T-cell (primary cell): ENCODE results near the gene CLEC17A. TPM values are rescaled to one million over a fixed set of nuclear protein-coding genes. Genes with fewer than 3 reads are reported as not detected.
A peak's percentile ranks its signal among the peaks of the same experiment; 100 is the strongest.
"Not testable (repeated sequence)": the region's sequence is repeated elsewhere in the genome, so short reads cannot be mapped to it uniquely, and the experiment has no call there.

Source experiments
- ATAC-seq, 4 experiments: fragments of 200-7000 bp in 3 of 4; fragments of 150-1000 bp in 1 of 4; cut with Tn5 transposase; replicated peaks in 1 of 4; 1 replicate in 3 of 4; 2 replicates in 1 of 4; pipeline ENCODE4 v1.10.0; 2021; ENCODE audit warnings: moderate library complexity in 3 of 4, mild to moderate bottlenecking in 2 of 4, moderate number of reproducible peaks in 1 of 4
- CTCF ChIA-PET, 2 donors: fragments of 300-600 bp; sonication (Branson Sonifier 250); formaldehyde crosslinking; loops; one replicate each; lab custom pipeline; 2022; ENCODE audit warnings: antibody characterized with exemption in 2 of 2; lab: Charles Lee
- POLR2A ChIA-PET, 2 donors: fragments of 300-600 bp; sonication (Branson Sonifier 250); formaldehyde crosslinking; loops; one replicate each; lab custom pipeline; 2022; ENCODE audit warnings: antibody characterized with exemption in 2 of 2; lab: Charles Lee
- DNase-seq, 35 experiments: peaks; one replicate each; pipeline versions ENCODE4 v3.0.0 to v3.0.0-alpha.2; 2013 to 2023
- H3K27ac ChIP-seq: one replicate; pipeline ENCODE4 v1.5.1; 2013; ENCODE audit warnings: low read length
- H3K27me3 ChIP-seq, 2 experiments: replicated peaks in 1 of 2; 1 replicate in 1 of 2; 2 replicates in 1 of 2; pipeline versions ENCODE4 v1.6.1 to v1.7.0; 2013; ENCODE audit warnings: low read length in 1 of 2, mixed read lengths in 1 of 2; ENCODE audit not compliant: control insufficient read depth in 2 of 2, insufficient read depth in 2 of 2; ENCODE audit errors: extremely low read depth in 1 of 2
- H3K36me3 ChIP-seq, 2 donors: 1 replicate in 1 of 2; 2 replicates in 1 of 2; pipeline versions ENCODE4 v1.6.1 to v1.7.0; 2013; ENCODE audit warnings: low read length in 1 of 2; ENCODE audit not compliant: control insufficient read depth in 2 of 2, insufficient read depth in 1 of 2; ENCODE audit errors: extremely low read depth in 1 of 2
- H3K4me1 ChIP-seq, 2 experiments: 1 replicate in 1 of 2; 2 replicates in 1 of 2; pipeline versions ENCODE4 v1.6.1 to v1.7.0; 2013; ENCODE audit warnings: low read length in 2 of 2, mixed read lengths in 1 of 2; ENCODE audit not compliant: insufficient read depth in 2 of 2, control insufficient read depth in 1 of 2; ENCODE audit errors: extremely low read depth in 1 of 2
- H3K4me3 ChIP-seq, 2 donors: 1 replicate in 1 of 2; 2 replicates in 1 of 2; pipeline versions ENCODE4 v1.5.1 to v1.7.0; 2013; ENCODE audit warnings: mild to moderate bottlenecking in 2 of 2, low read length in 1 of 2, moderate library complexity in 1 of 2; ENCODE audit not compliant: control insufficient read depth in 1 of 2; ENCODE audit errors: extremely low read depth in 1 of 2
- H3K9me3 ChIP-seq: 2 replicates; pipeline ENCODE4 v1.7.0; 2013
- H3K27ac Mint-ChIP-seq, 2 donors: one replicate each; pipeline ENCODE4 v1.8.0; 2020 to 2021; ENCODE audit warnings: mild to moderate bottlenecking in 2 of 2, mixed read lengths in 2 of 2
- H3K27me3 Mint-ChIP-seq, 2 donors: one replicate each; pipeline ENCODE4 v1.8.0; 2021 to 2022; ENCODE audit warnings: mixed read lengths in 2 of 2
- H3K36me3 Mint-ChIP-seq: one replicate; pipeline ENCODE4 v1.8.0; 2021; ENCODE audit warnings: mixed read lengths
- H3K4me1 Mint-ChIP-seq, 3 donors: one replicate each; pipeline ENCODE4 v1.8.0; 2020 to 2022; ENCODE audit warnings: mixed read lengths in 3 of 3, mild to moderate bottlenecking in 1 of 3
- H3K4me3 Mint-ChIP-seq, 3 donors: one replicate each; pipeline ENCODE4 v1.8.0; 2020 to 2022; ENCODE audit warnings: mild to moderate bottlenecking in 3 of 3, mixed read lengths in 3 of 3, moderate library complexity in 3 of 3
- H3K9me3 Mint-ChIP-seq, 3 donors: one replicate each; pipeline ENCODE4 v1.8.0; 2020 to 2022; ENCODE audit warnings: mixed read lengths in 3 of 3
- WGBS: methylation state at CpG from one replicate; pipeline ENCODE4 v1.1.5; 2013; ENCODE audit warnings: missing lambda C conversion rate; ENCODE audit not compliant: insufficient coverage; 5-methylcytosine and 5-hydroxymethylcytosine counted together
- total RNA-seq, 35 experiments: library from RNA in 6 of 35; stranded (reverse) in 6 of 35; fragments of 120-200 nt in 1 of 35; gene quantifications; one replicate each; pipeline versions ENCODE4 v1.2.1 to v1.2.4 and lab custom pipeline; 2013 to 2026

Gene CLEC17A
- total RNA-seq, 5 donors from 2014 or later (not counting 1 experiment from before 2014, with no cell fraction given) = 0.40 to 5.2 (median 1.1) TPM

GRCh38 chr19:14614099-14614412 is 31.2 kb downstream of the CLEC17A start:
- peaks cover 3 to 6% of the 10 kb centered on the region in 2 donors for H3K27me3 Mint-ChIP-seq
- H3K36me3 Mint-ChIP-seq = no peaks in the 10 kb centered on the region
- H3K27ac Mint-ChIP-seq = no peak overlapping the region
- ChIA-PET POLR2A (interaction anchor here in 1 of 2 donors (0.7 kb wide), 1 partner anchor 78 kb away, joined by 4 read pairs; no protein-coding TSS in a partner anchor), CTCF (interaction anchor here in 1 of 2 donors (0.8 kb wide), 1 partner anchor 9 kb away, joined by 3 read pairs; no protein-coding TSS in a partner anchor)
- H3K4me3 Mint-ChIP-seq = no peak overlapping the region
- H3K4me1 ChIP-seq = no peaks in the 10 kb centered on the region
- ATAC-seq (peak in 1 of 4 experiments; percentile 38), DNase-seq (peak in 10 of 35 experiments; percentile 1 to 42 (median 6))
- no peaks in the 10 kb centered on the region for H3K9me3 ChIP-seq
- no CpG with 5 or more reads among the region's 4 CpGs for WGBS
- peaks cover 0 to 4% (median 4%) of the 10 kb centered on the region in 3 donors for H3K4me1 Mint-ChIP-seq
- H3K9me3 Mint-ChIP-seq = peaks cover 0 to 3% (median 3%) of the 10 kb centered on the region in 3 donors
- peaks cover 0 to 7% of the 10 kb centered on the region in 2 experiments for H3K27me3 ChIP-seq
- H3K4me3 ChIP-seq = no peak overlapping the region
- H3K27ac ChIP-seq = no peak overlapping the region
- H3K36me3 ChIP-seq = no peaks in the 10 kb centered on the region

- ChIA-PET POLR2A (interaction anchor here in 1 of 2 donors (0.5 to 0.7 kb wide), 2 partner anchors 8 to 1370 kb away, joined by 4 to 10 read pairs; no protein-coding TSS in a partner anchor), CTCF (no interaction called here)
- Histone ChIP-seq H3K27ac (no peak overlapping the region), H3K9me3 (peaks cover 3% of the 10 kb centered on the region), H3K27me3 (peaks cover 0 to 3% of the 10 kb centered on the region in 2 experiments), H3K36me3 (no peaks in the 10 kb centered on the region), H3K4me1 (no peaks in the 10 kb centered on the region), H3K4me3 (no peak overlapping the region)
- Mint-ChIP-seq H3K27me3 (peaks cover 3 to 9% of the 10 kb centered on the region in 2 donors), H3K4me1 (peaks cover 0 to 4% (median 4%) of the 10 kb centered on the region in 3 donors), H3K9me3 (peaks cover 0 to 14% (median 13%) of the 10 kb centered on the region in 3 donors), H3K4me3 (no peak overlapping the region), H3K36me3 (peaks cover 3% of the 10 kb centered on the region), H3K27ac (no peak overlapping the region)
- no peak for ATAC-seq
- WGBS = 93% methylated on average over 5 of the region's 8 CpGs
- DNase-seq = no peak
Observed at GRCh38 chr19:14615623-14616022, 32.7 kb downstream of the CLEC17A start.

GRCh38 chr19:14616407-14616806 is 33.5 kb downstream of the CLEC17A start:
- WGBS = 100% methylated on average over 3 of the region's 3 CpGs
- ChIA-PET POLR2A (interaction anchor here in 1 of 2 donors (0.6 kb wide), 1 partner anchor 127 kb away, joined by 4 read pairs; no protein-coding TSS in a partner anchor), CTCF (no interaction called here)
- peaks cover 3 to 9% of the 10 kb centered on the region in 2 donors for H3K27me3 Mint-ChIP-seq
- H3K27ac ChIP-seq = no peak overlapping the region
- H3K9me3 Mint-ChIP-seq = peaks cover 0 to 14% (median 13%) of the 10 kb centered on the region in 3 donors
- ATAC-seq (no peak), DNase-seq (no peak)
- no peaks in the 10 kb centered on the region for H3K36me3 ChIP-seq
- H3K36me3 Mint-ChIP-seq = peaks cover 3% of the 10 kb centered on the region
- H3K27ac Mint-ChIP-seq = no peak overlapping the region
- H3K4me1 ChIP-seq = no peaks in the 10 kb centered on the region
- no peak overlapping the region for H3K4me3 ChIP-seq
- peaks cover 3% of the 10 kb centered on the region for H3K9me3 ChIP-seq
- H3K4me1 Mint-ChIP-seq = peaks cover 0 to 4% (median 4%) of the 10 kb centered on the region in 3 donors
- peaks cover 0 to 3% of the 10 kb centered on the region in 2 experiments for H3K27me3 ChIP-seq
- no peak overlapping the region for H3K4me3 Mint-ChIP-seq

- H3K4me1 ChIP-seq = no peaks in the 10 kb centered on the region
- H3K4me3 ChIP-seq = no peak overlapping the region
- Mint-ChIP-seq H3K4me3 (no peak overlapping the region), H3K27me3 (peaks cover 6 to 14% of the 10 kb centered on the region in 2 donors), H3K9me3 (peaks cover 0 to 14% (median 13%) of the 10 kb centered on the region in 3 donors), H3K4me1 (no peaks in the 10 kb centered on the region), H3K27ac (no peak overlapping the region), H3K36me3 (peaks cover 3% of the 10 kb centered on the region)
- H3K27me3 ChIP-seq = peaks cover 0 to 3% of the 10 kb centered on the region in 2 experiments
- POLR2A ChIA-PET = no interaction called here
- no peak overlapping the region for H3K27ac ChIP-seq
- H3K36me3 ChIP-seq = no peaks in the 10 kb centered on the region
- no peak for DNase-seq
- CTCF ChIA-PET = no interaction called here
- no peak for ATAC-seq
- peaks cover 3% of the 10 kb centered on the region for H3K9me3 ChIP-seq
Observed at GRCh38 chr19:14619404-14619803, 36.5 kb downstream of the CLEC17A start.

- CTCF ChIA-PET, H3K36me3 Mint-ChIP-seq, DNase-seq, H3K27ac ChIP-seq, H3K4me1 ChIP-seq, ATAC-seq, H3K9me3 ChIP-seq, H3K4me1 Mint-ChIP-seq, H3K36me3 ChIP-seq, H3K4me3 ChIP-seq, H3K27ac Mint-ChIP-seq, H3K4me3 Mint-ChIP-seq, H3K27me3 Mint-ChIP-seq, H3K27me3 ChIP-seq: not testable (repeated sequence)
- 100% methylated on average over 2 of the region's 6 CpGs for WGBS
- peaks cover 4 to 10% (median 9%) of the 10 kb centered on the region in 3 donors for H3K9me3 Mint-ChIP-seq
- POLR2A ChIA-PET = interaction anchor here in 1 of 2 donors (0.6 kb wide), 1 partner anchor 140 kb away, joined by 3 read pairs; no protein-coding TSS in a partner anchor
Observed at GRCh38 chr19:14624491-14624890, 41.6 kb downstream of the CLEC17A start.

GRCh38 chr19:14629557-14629956 is 46.7 kb downstream of the CLEC17A start:
- Mint-ChIP-seq H3K27ac (no peak overlapping the region), H3K4me3 (no peak overlapping the region), H3K4me1 (no peaks in the 10 kb centered on the region), H3K27me3 (no peaks in the 10 kb centered on the region), H3K9me3 (peaks cover 4 to 7% (median 5%) of the 10 kb centered on the region in 3 donors), H3K36me3 (no peaks in the 10 kb centered on the region)
- Histone ChIP-seq H3K36me3 (no peaks in the 10 kb centered on the region), H3K4me1 (no peaks in the 10 kb centered on the region), H3K9me3 (no peaks in the 10 kb centered on the region), H3K27ac (no peak overlapping the region), H3K4me3 (no peak overlapping the region), H3K27me3 (peaks cover 0 to 5% of the 10 kb centered on the region in 2 experiments)
- no CpG with 5 or more reads among the region's 1 CpG for WGBS
- ATAC-seq (no peak), DNase-seq (no peak)
- POLR2A ChIA-PET = no interaction called here
- CTCF ChIA-PET = interaction anchor here in 1 of 2 donors (0.5 to 0.7 kb wide), 2 partner anchors 68 to 169 kb away, joined by 3 to 6 read pairs; no protein-coding TSS in a partner anchor
